Stomach (tissue), 19 donors: Measurements from ENCODE around the gene SLC2A4. TPM values are rescaled to one million over a fixed set of nuclear protein-coding genes. Genes with fewer than 3 reads are reported as not detected.

Experiments
- DNase-seq, 2 donors: peaks; one replicate each; pipeline versions ENCODE4 v3.0.0 to v3.0.0-alpha.2; 2013 to 2019
- H3K27ac ChIP-seq, 5 donors: fragments of 200-600 bp in 4 of 5; sonication (generic) in 4 of 5; one replicate each; pipeline ENCODE4 v1.5.1; 2013 to 2019; ENCODE audit warnings: mild to moderate bottlenecking in 1 of 5, moderate library complexity in 1 of 5
- H3K27me3 ChIP-seq, 3 donors: fragments of 200-600 bp; sonication (generic); one replicate each; pipeline ENCODE4 v1.5.1; 2017 to 2019; ENCODE audit warnings: mixed run types in 1 of 3
- H3K36me3 ChIP-seq, 4 donors: fragments of 200-600 bp; sonication (generic); 1 replicate in 3 of 4; 2 replicates in 1 of 4; pipeline ENCODE4 v1.5.1; 2016 to 2019
- H3K4me1 ChIP-seq, 4 donors: fragments of 200-600 bp; sonication (generic); one replicate each; pipeline ENCODE4 v1.5.1; 2016 to 2019
- H3K4me3 ChIP-seq, 4 donors: fragments of 200-600 bp; sonication (generic) in 3 of 4; one replicate each; pipeline ENCODE4 v1.5.1; 2016 to 2019; ENCODE audit warnings: mild to moderate bottlenecking in 1 of 4
- H3K9me3 ChIP-seq, 4 donors: fragments of 200-600 bp; sonication (generic); one replicate each; pipeline ENCODE4 v1.5.1; 2016 to 2019
- CTCF ChIP-seq, 7 experiments: fragments of 450-650 bp in 4 of 7; fragments of 200-600 bp in 3 of 7; sonication (generic) in 3 of 7; IDR thresholded peaks; one replicate each; pipeline ENCODE4 v1.5.1; 2016 to 2019; ENCODE audit warnings: antibody characterized with exemption in 7 of 7, control low read depth in 2 of 7, mild to moderate bottlenecking in 1 of 7
- EP300 ChIP-seq: sonication (generic); formaldehyde crosslinking; IDR thresholded peaks from one replicate; pipeline ENCODE4 v1.6.1; 2017; ENCODE audit warnings: antibody characterized with exemption
- POLR2A ChIP-seq, 4 donors: fragments of 450-650 bp; IDR thresholded peaks; one replicate each; pipeline ENCODE4 v1.6.1; 2016; ENCODE audit warnings: antibody characterized with exemption in 4 of 4, control low read depth in 2 of 4, mild to moderate bottlenecking in 1 of 4, moderate library complexity in 1 of 4
- POLR2AphosphoS5 ChIP-seq, 3 donors: sonication (generic); formaldehyde crosslinking; IDR thresholded peaks; one replicate each; pipeline ENCODE4 v1.6.1; 2016; ENCODE audit warnings: antibody characterized with exemption in 3 of 3
- WGBS, 5 donors: extraction: QIAGEN DNeasy Blood & Tissue Kit in 3 of 5; methylation state at CpG; one replicate each; pipeline versions ENCODE4 v1.1.5 to v1.1.7; 2013 to 2018; 5-methylcytosine and 5-hydroxymethylcytosine counted together
- intact Hi-C: fragments of 100-400 bp; cut with DNase I; formaldehyde crosslinking; loops from one replicate; pipeline ENCODE4 v1.15.1; 2023; ENCODE audit warnings: low total_unique reads
- long read RNA-seq, 10 donors: transcript quantifications; one replicate each; lab custom pipeline, GENCODE V29; 2026
- polyA plus RNA-seq, 3 donors: library from polyadenylated mRNA; stranded (reverse); fragments of 200-250 nt; gene quantifications; one replicate each; pipeline ENCODE4 v1.2.3, GENCODE V29; 2013
- total RNA-seq, 5 donors: library from RNA; depleted of rRNA; stranded (reverse); fragments of >200 nt; gene quantifications; one replicate each; pipeline versions ENCODE4 v1.1.0 to v1.2.3, GENCODE V29; 2014 to 2016
- donor health status: healthy with polysubstance abuse.
- donor health status: Bipolar disorder and iron deficiency.
- donor health status: healthy.

SLC2A4 gene
- total RNA-seq = 10 to 100 TPM in 2 of 5 donors, 1 to 10 TPM in 3; 3.5 to 26.6 (median 7.0) TPM
- polyA plus RNA-seq = 10 to 100 TPM in 1 of 3 donors, 1 to 10 TPM in 1, under 1 TPM in 1; 0.92 to 15.9 (median 1.4) TPM
- long read RNA-seq, donor 1, partial matches to known transcripts = 7 of 8 reads
- long read RNA-seq, donor 1, other reads (novel, unspliced or antisense) = 0 of 8 reads
- long read RNA-seq, donor 2, partial matches to known transcripts = 0 of 1 reads
- long read RNA-seq, donor 2, other reads (novel, unspliced or antisense) = 0 of 1 reads
- long read RNA-seq, donor 3, partial matches to known transcripts = 0 of 3 reads
- long read RNA-seq, donor 3, other reads (novel, unspliced or antisense) = 0 of 3 reads
- long read RNA-seq, donor 4 = 0 reads
- long read RNA-seq, donor 5 = 0 reads
- long read RNA-seq, donor 6 = 0 reads
- long read RNA-seq, donor 7, partial matches to known transcripts = 0 of 2 reads
- long read RNA-seq, donor 7, other reads (novel, unspliced or antisense) = 0 of 2 reads
- long read RNA-seq, donor 8, partial matches to known transcripts = 0 of 1 reads
- long read RNA-seq, donor 8, other reads (novel, unspliced or antisense) = 0 of 1 reads
- long read RNA-seq, donor 9, partial matches to known transcripts = 0 of 1 reads
- long read RNA-seq, donor 9, other reads (novel, unspliced or antisense) = 0 of 1 reads
- long read RNA-seq, donor 10 = 0 reads

- H3K27ac ChIP-seq = peak within 1 kb of the TSS; percentile 48 to 92 (median 83)
- H3K36me3 ChIP-seq = peaks cover 0 to 21% (median 4%) of the 10 kb centered on the region in 4 donors
- peaks cover 20 to 43% (median 35%) of the 10 kb centered on the region in 4 donors for H3K4me1 ChIP-seq
- H3K4me3 ChIP-seq = peak within 1 kb of the TSS; percentile 43 to 60 (median 54)
- intact Hi-C loops = no loop called here
- WGBS, 5 donors = 0 to 1% (median 1%) methylated on average over 42 to 71 of the region's 71 CpGs
- H3K27me3 ChIP-seq = peaks cover 0 to 35% (median 16%) of the 10 kb centered on the region in 3 donors
- DNase-seq = peak; percentile 96 to 97
- no peaks in the 10 kb centered on the region for H3K9me3 ChIP-seq
- TF ChIP-seq POLR2A (IDR thresholded peaks at IDR 0.05) (no peak), EP300 (peak; percentile 59), POLR2AphosphoS5 (IDR thresholded peaks at IDR 0.05) (peak in 2 of 3 donors; percentile 2 to 73)
Observed at GRCh38 chr17:7281074-7281952, at the start of gene SLC2A4. Gene SLC2A4 (plus strand): TSS chr17:7281718. CDS start chr17:7281935, 217 bp downstream.

- H3K4me1 ChIP-seq = peaks cover 32 to 58% (median 50%) of the 10 kb centered on the region in 4 donors
- DNase-seq = no peak
- H3K9me3 ChIP-seq = no peaks in the 10 kb centered on the region
- H3K27ac ChIP-seq = no peak overlapping the region
- peak overlapping the region in 1 of 4 donors; percentile 99 for H3K4me3 ChIP-seq
- H3K36me3 ChIP-seq = peaks cover 42 to 58% (median 55%) of the 10 kb centered on the region in 4 donors
- 71 to 87% (median 78%) methylated on average over 5 of the region's 5 CpGs for WGBS, 5 donors
- intact Hi-C loops = no loop called here
- TF ChIP-seq EP300 = no peak
- TF ChIP-seq POLR2A (IDR thresholded peaks at IDR 0.05) = no peak
- no peak for TF ChIP-seq POLR2AphosphoS5 (IDR thresholded peaks at IDR 0.05)
- no peak for TF ChIP-seq CTCF (IDR thresholded peaks at IDR 0.05)
- H3K27me3 ChIP-seq = no peaks in the 10 kb centered on the region
Observed at GRCh38 chr17:7232114-7232513, 49.4 kb upstream of the SLC2A4 start.

DNA sequence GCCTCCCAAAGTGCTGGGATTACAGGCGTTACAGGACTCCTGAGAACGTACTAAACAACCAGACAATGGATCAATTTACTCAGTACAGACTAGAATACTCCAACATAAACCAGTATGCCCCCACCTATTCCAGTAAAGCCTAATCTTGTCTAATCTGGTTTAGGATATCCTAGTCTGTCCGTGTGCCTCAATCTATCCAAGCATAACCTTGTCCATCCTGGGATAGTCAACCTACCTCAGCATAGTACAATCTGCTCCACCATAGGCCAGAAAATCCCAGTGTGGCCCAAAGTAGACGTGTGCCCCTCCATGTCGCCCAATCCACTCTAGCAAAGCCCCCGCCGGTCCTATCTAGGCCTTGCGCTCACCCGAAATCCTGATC is 47.8 kb upstream of the SLC2A4 start:
- intact Hi-C loops = no loop called here
- no peaks in the 10 kb centered on the region for H3K27me3 ChIP-seq
- TF ChIP-seq EP300 = no peak
- no peak for TF ChIP-seq POLR2A (IDR thresholded peaks at IDR 0.05)
- TF ChIP-seq CTCF (IDR thresholded peaks at IDR 0.05) = no peak
- no peak for TF ChIP-seq POLR2AphosphoS5 (IDR thresholded peaks at IDR 0.05)
- H3K36me3 ChIP-seq = peaks cover 33 to 43% (median 40%) of the 10 kb centered on the region in 4 donors
- H3K4me1 ChIP-seq = peaks cover 37 to 64% (median 57%) of the 10 kb centered on the region in 4 donors
- no peak for DNase-seq
- H3K27ac ChIP-seq = peak overlapping the region; percentile 76 to 94 (median 91)
- no peaks in the 10 kb centered on the region for H3K9me3 ChIP-seq
- WGBS, 5 donors = 1 to 3% (median 2%) methylated on average over 9 of the region's 9 CpGs
- H3K4me3 ChIP-seq = peak overlapping the region; percentile 63 to 99 (median 89)

DNA sequence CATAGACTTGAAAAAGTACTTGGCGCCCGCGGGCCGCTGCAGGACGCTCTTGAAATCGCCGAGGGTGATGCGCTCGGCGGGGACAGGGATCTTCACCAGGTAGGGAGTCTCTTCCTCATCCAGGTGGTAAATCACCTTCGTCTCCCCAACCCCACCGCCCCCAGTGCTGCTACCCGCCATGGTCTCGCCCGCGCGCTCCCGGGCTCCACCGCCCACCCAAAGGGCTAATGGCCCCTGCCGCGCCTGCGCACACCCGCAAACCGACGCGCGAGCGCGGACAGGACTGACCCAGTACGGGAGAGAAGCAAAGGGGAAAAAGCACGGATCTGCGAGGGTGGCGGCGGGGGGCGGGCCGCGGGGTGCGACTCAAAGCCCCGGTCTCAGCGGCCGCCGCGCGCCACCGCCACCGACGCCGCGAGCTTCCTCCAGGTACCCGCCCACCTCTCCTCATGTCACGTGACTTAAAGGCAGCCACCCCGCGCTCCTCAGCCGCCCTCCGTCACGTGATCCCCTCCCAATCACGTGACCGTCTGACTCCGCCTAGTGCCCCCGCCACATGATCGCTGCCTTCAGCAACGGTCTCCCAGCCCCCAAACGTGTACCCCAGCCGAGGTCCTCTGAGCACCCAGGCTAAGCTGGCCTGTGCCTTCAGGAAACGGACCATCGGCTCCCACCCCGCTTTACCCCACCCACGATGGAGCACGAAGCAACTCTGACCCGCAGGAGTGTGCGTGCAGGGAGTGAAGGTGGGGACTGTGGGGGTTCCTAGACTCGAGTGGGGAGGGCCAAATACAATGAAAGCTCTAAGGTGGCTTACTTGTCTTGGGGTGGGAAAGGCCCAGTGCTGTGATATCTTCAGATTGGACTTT is 47.2 kb upstream of the SLC2A4 start, which contains the start of gene DVL2:
Gene DVL2 (minus strand): TSS at position 435 of the 869 bp plus-strand sequence. CDS start 255 bp downstream, at position 180.
- Histone ChIP-seq H3K27ac (peak within 1 kb of the TSS; percentile 76 to 94 (median 91)), H3K4me1 (peaks cover 37 to 64% (median 57%) of the 10 kb centered on the region in 4 donors), H3K36me3 (peaks cover 26 to 36% (median 33%) of the 10 kb centered on the region in 4 donors), H3K9me3 (no peaks in the 10 kb centered on the region), H3K4me3 (peak within 1 kb of the TSS; percentile 63 to 99 (median 89)), H3K27me3 (no peaks in the 10 kb centered on the region)
- WGBS, 5 donors = 0 to 1% (median 0%) methylated on average over 32 to 72 of the region's 72 CpGs
- no peak for TF ChIP-seq CTCF (IDR thresholded peaks at IDR 0.05)
- peak; percentile 87 to 99 (median 94) for TF ChIP-seq POLR2AphosphoS5 (IDR thresholded peaks at IDR 0.05)
- no peak for TF ChIP-seq POLR2A (IDR thresholded peaks at IDR 0.05)
- TF ChIP-seq EP300 = no peak
- intact Hi-C loops = no loop called here
- peak; percentile 96 to 98 for DNase-seq
